ENCODE measurements around the gene CORO6. TPM values are rescaled to one million over a fixed set of nuclear protein-coding genes. Genes with fewer than 3 reads are reported as not detected.

Gene CORO6
- total and polyA plus RNA-seq, 8 donors: 1.1 to 53.1 (median 14.2) TPM

- Histone ChIP-seq H3K4me3 (peak within 1 kb of the TSS; percentile 47 to 89 (median 60)), H3K27me3 (no peaks in the 10 kb centered on the region), H3K9me3 (no peaks in the 10 kb centered on the region), H3K4me1 (peaks cover 27 to 73% (median 66%) of the 10 kb centered on the region in 4 donors), H3K36me3 (peaks cover 0 to 14% (median 13%) of the 10 kb centered on the region in 4 donors), H3K27ac (peak within 1 kb of the TSS; percentile 87 to 94 (median 91))
- TF ChIP-seq CTCF (IDR thresholded peaks at IDR 0.05): no peak
- TF ChIP-seq POLR2AphosphoS5 (IDR thresholded peaks at IDR 0.05): peak in 2 of 3 donors; percentile 75 to 79
- TF ChIP-seq EP300 (IDR thresholded peaks at IDR 0.05): no peak
- peak in 1 of 4 donors; percentile 34 for TF ChIP-seq POLR2A (IDR thresholded peaks at IDR 0.05)
- 0 to 2% (median 1%) methylated on average over 12 to 94 of the region's 94 CpGs for WGBS, 5 donors
- intact Hi-C loops (cut with DNase I; ENCODE audit: low total_unique reads): no loop called here
- DNase-seq: peak; percentile 79 to 91
Measured at GRCh38 chr17:29566473-29567303, 56.0 kb downstream of the CORO6 start, which contains the start of gene ABHD15. Gene ABHD15, minus strand, starts transcription at chr17:29567037. Its CDS starts 71 bp downstream, at chr17:29566966.

GRCh38 chr17:29565643-29566472, 56.9 kb downstream of the CORO6 start:
- intact Hi-C loops (cut with DNase I; ENCODE audit: low total_unique reads): no loop called here
- H3K9me3 ChIP-seq: no peaks in the 10 kb centered on the region
- WGBS, 5 donors: 5 to 15% (median 12%) methylated on average over 36 to 55 of the region's 55 CpGs
- peak overlapping the region; percentile 87 to 94 (median 91) for H3K27ac ChIP-seq
- DNase-seq: peak; percentile 59 to 71
- H3K36me3 ChIP-seq: peaks cover 0 to 19% (median 14%) of the 10 kb centered on the region in 4 donors
- H3K4me1 ChIP-seq: peaks cover 27 to 72% (median 66%) of the 10 kb centered on the region in 4 donors
- H3K27me3 ChIP-seq: no peaks in the 10 kb centered on the region
- H3K4me3 ChIP-seq: peak overlapping the region; percentile 47 to 89 (median 60)
- TF ChIP-seq EP300 (IDR thresholded peaks at IDR 0.05) (no peak), CTCF (IDR thresholded peaks at IDR 0.05) (no peak), POLR2AphosphoS5 (IDR thresholded peaks at IDR 0.05) (no peak), POLR2A (IDR thresholded peaks at IDR 0.05) (no peak)

Small RNA genes within 50 kb of the gene (small RNA-seq; reads per million reads assigned to genes)
- gene RNU6-920P: 0 reads per million in 4 donors

Other genes starting within 250 kb of the CORO6 start
- gene TAOK1, start 232.5 kb downstream of the CORO6 start, total RNA-seq: 100 to 1,000 TPM in 2 of 5 donors, 10 to 100 TPM in 3; 39.3 to 230 (median 56.0) TPM
- 1 to 10 TPM; 4.4 to 6.4 (median 5.7) TPM for gene TAOK1, start 232.5 kb downstream of the CORO6 start, polyA plus RNA-seq
- gene ABHD15, start 55.9 kb downstream of the CORO6 start, total RNA-seq: 10 to 100 TPM in 2 of 5 donors, 1 to 10 TPM in 2, under 1 TPM in 1; 0.58 to 17.4 (median 9.9) TPM
- gene ABHD15, start 55.9 kb downstream of the CORO6 start, polyA plus RNA-seq: 1 to 10 TPM; 3.1 to 5.0 (median 3.7) TPM
- 100 to 1,000 TPM in 1 of 5 donors, 10 to 100 TPM in 4; 27.7 to 299 (median 79.5) TPM for gene TP53I13, start 54.2 kb downstream of the CORO6 start, total RNA-seq
- 10 to 100 TPM; 39.7 to 83.0 (median 46.0) TPM for gene TP53I13, start 54.2 kb downstream of the CORO6 start, polyA plus RNA-seq
- gene GIT1, start 33.3 kb downstream of the CORO6 start, total RNA-seq: 10 to 100 TPM; 23.7 to 67.2 (median 34.3) TPM
- gene GIT1, start 33.3 kb downstream of the CORO6 start, polyA plus RNA-seq: 10 to 100 TPM; 17.7 to 26.4 (median 18.9) TPM
- 10 to 100 TPM in 1 of 5 donors, 1 to 10 TPM in 3, not detected in 1; 1.8 to 12.3 (median 5.6) TPM for gene ANKRD13B, start 29.8 kb downstream of the CORO6 start, total RNA-seq
- 1 to 10 TPM; 2.6 to 4.2 (median 2.9) TPM for gene ANKRD13B, start 29.8 kb downstream of the CORO6 start, polyA plus RNA-seq